Endothelial cell of hepatic sinusoid (primary cell): ENCODE data around the gene RASAL2.

ENCODE experiments used
- in situ Hi-C: cut with HindIII; loops from 2 replicates; pipeline ENCODE4 v1.10.0; 2017; ENCODE audit warnings: low sequenced_read_pairs

RASAL2 gene

DNA sequence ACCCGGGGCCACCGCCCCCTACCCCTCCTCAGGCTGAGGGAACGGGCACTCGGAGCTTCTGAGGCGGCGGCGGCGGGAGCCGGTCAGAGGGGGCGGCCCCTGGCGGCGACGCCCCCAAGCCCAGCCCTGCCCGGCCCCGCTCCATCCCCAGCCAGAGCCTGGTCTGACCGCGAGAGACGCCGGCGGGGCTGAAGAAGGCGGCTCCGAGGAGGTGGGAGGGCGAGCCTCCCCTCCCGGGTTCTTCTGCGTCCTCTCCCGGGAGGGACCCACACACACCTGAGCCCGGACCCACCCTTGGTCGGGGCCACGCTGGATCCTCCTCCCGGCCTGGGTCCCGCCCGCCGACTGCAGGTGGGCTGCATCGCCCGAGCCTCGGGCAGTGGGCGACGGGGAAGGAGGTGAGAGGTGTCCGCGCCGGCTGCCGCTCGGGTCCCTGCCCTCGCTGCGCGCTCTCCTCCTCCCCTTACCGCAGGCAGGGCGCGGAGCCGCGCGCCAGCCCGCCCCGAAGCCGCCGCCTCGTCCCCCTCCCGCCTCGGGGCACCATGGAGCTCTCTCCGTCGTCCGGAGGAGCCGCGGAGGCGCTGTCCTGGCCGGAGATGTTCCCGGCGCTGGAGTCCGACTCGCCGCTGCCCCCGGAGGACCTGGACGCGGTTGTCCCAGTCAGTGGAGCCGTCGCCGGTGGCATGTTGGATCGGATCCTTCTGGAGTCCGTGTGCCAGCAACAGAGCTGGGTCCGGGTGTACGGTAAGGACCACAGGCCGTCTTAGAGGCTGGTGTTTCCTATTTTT, at the start of gene RASAL2:
TSS of gene RASAL2 (plus strand) at position 154 of the 788 bp plus-strand sequence. CDS start at position 543, 389 bp downstream.
- in situ Hi-C loops: no loop called here

DNA sequence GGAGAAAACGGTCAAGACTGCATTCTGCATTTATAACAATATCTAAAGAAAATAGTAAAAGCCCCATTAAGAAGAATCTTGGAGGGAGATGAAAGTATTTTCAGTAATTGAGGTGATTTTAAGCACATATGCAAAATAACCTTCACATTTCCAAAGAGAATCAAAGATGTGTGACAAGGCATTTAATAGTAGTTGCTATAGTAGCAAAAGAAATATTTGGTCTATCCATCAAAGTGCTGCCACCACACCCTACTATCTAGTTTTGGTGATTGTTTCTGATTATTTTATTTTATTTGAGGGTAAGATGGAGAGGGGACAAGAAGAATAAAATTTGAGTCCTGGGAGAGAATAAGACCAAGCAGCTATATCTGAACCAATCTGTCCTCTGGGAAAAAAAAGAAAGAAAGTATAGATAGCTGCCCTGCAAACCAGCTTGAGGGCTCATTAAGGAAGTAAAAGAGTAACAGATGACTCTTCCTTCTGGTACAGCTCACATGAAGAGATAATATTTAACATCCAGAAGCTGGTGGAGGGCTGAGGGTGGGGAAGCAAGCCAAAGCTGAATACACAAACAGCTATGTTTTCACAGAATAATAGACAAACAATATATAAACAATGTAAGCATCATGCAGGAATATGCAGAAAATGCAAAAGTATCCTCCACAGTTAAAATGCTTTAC, 47.2 kb upstream of the RASAL2 start:
- in situ Hi-C loops: no loop called here

- in situ Hi-C loops: no loop called here
Observed at GRCh38 chr1:178047403-178048093, 46.4 kb upstream of the RASAL2 start.

- in situ Hi-C loops: no loop called here
Observed at GRCh38 chr1:178048426-178048825, 45.5 kb upstream of the RASAL2 start.

DNA sequence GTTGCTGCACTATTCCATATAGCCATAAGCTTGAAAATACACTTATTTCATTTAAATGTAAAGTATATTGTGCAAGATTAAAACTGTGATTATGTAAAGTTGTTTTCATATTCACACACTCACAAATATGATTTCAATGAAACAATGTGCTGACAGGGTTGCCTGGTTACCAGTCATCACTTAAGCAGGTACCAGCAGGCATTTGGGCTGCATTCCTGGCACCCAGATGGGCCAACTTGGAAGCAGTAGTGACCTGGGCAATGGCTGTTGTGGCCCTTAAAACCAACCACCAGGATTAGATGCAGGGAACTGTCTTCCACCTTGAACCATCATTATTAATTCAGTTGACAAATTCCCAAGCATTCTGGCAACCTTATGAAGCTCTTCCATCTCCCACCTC, 45.0 kb upstream of the RASAL2 start:
- in situ Hi-C loops: no loop called here

DNA sequence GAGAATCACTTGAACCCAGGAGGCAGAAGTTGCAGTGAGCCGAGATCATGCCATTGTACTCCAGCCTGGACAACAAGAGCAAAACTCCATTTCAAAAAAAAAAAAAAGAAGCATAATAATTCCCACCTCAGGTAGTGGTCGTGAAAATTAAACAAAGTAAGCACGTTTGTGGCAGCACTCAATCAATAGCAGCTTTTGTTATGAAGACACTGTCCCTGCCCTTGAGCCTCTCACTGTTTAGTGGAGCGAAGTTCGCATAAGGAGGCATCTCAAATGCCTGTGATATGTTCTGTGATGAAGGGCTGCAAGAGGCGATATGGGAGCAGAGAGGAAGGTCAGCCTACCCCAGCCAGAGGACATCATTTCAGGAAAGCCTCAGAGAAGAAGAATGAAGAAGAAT, 43.8 kb upstream of the RASAL2 start:
- in situ Hi-C loops: no loop called here

- in situ Hi-C loops: no loop called here
Observed at GRCh38 chr1:178051071-178051470, 42.8 kb upstream of the RASAL2 start.

DNA sequence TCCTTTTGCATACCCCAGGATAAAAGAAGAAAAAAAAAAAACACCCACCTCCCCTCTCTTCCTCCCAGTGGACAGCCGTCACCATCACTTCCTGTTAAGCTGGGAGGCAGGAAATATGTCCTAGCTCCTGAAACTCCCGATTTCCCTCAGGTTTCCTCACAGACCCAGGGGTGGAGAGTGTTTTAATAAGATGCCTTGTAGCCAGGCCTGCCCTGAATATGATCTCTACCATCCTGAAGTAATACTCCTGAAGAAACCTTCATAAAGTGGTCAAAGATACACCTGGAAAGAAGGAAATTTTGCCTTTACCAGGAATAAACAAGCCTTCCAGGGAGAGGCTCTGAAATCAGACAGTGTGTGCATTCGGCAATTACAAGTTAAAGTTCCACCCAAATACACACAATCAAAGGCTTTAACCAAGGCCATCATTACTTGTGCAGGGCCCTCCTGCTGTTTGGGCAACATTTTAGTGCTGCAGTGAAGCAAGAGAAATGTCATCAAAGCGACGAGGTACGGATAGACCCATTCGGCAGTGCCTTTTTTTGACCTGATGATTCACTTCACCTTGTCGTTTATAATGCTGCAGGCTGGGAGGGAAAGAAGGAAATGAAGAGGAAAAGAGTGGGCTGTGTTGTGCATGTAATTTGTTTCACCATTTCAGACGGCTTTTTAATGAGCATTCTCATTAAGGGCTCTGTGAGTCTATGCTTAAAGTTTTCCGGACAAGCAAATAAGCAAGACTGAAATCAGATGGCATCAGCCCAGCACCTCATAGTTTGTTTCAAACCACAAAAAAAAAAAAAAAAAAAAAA, 41.0 kb upstream of the RASAL2 start:
- in situ Hi-C loops: no loop called here

DNA sequence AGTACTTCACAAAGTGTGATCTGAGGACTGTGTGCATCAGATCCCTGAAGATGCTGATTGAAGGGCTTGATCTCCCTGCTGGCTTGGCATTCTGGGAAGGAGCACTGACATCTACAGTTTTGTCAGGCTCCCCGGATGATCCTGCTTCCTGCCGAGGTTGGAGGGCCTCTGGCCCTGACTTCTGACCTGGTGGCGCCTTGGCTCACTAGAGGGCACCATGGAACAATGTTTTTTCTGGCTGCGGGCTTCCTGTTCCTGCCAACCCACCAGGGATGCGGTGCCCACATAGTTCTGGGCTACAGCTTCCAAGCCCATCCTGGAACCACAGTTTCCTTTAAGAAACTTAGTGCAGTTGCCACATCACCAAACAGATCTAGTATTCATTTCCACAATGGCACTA, 38.8 kb upstream of the RASAL2 start:
- in situ Hi-C loops: no loop called here

GRCh38 chr1:178055779-178056471, 38.0 kb upstream of the RASAL2 start:
- in situ Hi-C loops: no loop called here

DNA sequence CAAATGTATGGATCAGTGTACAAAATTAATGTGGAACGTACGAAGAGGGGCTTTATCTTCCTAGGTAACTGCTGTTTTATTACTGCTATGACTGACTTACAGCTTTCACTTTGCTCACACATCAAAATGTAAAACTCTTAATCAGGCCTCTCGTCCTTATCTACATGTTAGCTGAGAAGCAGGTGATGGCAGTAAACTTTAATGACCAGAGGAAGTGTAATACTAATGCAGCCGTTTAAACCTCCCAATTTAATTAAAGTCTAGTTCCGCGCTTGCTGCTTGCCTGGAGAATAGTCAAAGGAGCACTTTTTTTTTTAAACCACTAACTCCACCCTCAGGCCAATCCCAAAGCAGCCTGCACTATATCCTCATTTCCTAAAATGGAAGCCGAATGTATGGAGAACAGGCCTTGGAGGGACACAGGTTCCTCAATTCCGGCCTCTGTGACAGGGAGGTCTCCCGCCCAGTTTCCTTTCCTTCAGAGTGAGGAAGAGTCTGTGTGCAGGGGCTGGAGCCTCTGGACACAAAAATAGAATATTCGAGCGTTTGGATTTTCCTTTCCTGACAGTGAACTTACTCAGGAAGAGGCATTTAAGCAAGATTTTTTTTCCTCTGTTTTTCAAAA, 36.7 kb upstream of the RASAL2 start:
- in situ Hi-C loops: no loop called here

DNA sequence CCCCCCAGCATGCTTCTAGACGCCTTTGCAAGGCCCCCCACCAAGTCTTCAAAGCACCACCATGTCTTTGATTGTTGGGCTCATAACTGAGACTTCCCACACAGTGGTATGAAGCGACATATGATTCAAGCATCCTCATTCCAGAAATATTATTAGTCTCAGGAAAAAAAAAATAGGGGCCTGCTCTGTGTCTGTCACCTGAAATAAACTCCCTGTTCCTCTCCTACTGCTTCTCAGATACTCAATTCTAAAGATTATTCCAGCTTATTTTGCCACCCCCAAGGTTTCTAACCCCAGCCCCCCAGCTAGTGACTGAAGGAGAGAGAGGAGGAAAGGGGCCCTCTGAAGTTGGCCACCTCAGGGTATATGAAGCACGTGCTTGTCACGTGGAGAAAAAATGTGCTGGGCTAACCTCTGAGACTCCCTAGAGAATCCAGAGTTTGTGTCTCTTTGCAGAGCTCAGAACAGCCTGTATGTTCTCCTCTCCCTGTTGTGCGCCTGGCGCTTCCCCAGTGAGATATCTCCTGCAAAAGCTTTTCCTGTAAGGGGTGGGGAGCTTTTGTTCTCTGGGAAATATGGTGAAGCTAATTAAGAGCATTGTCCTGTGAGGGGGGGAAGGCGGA, 35.9 kb upstream of the RASAL2 start:
- in situ Hi-C loops: no loop called here

DNA sequence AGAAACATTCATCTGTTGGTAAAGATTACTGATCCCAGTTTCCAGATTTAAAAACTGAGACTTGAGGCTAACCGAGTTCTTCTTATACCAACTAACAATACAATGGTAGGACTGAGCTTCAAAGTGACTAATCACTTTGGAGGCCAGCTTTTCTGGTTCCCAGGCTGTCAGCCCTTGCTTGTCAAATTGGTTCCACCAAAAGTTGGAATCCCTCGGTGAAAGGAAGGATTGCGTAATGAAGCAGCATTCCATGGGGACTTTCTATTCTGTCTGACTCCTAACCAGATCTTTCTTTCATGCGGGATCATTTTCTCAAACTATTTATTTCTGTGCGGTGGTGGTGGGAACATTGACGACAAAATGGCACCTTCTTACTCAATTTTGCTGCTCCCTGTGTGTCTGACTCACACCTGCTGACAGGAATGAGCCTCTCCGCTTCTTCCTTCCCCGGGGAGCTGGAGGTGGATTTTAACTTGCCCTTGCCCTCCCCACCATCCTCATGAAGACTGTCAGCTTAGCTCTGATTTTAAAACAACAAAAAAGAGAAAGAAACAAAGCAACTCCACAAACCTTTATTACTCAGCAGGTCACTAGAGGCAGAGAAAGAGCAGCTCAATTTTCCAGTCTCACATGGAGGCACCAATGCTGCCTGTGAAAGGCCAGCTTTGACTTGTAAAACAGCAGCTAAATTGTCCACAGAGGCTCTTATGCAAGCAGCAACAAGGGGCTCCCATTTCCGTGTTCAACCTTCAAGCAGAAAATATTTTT, 32.9 kb upstream of the RASAL2 start:
- in situ Hi-C loops: no loop called here

GRCh38 chr1:178061620-178062019, 32.3 kb upstream of the RASAL2 start:
- in situ Hi-C loops: no loop called here

- in situ Hi-C loops: no loop called here
Observed at GRCh38 chr1:178064191-178064821, 29.6 kb upstream of the RASAL2 start.

- in situ Hi-C loops: no loop called here
Observed at GRCh38 chr1:178065250-178065649, 28.7 kb upstream of the RASAL2 start.

- in situ Hi-C loops: no loop called here
Observed at GRCh38 chr1:178066296-178066907, 27.5 kb upstream of the RASAL2 start.
